HG03460 (cell line): ENCODE measurements around the gene DUOX1.

ENCODE experiments used
- ATAC-seq: cut with Tn5 transposase; IDR thresholded peaks from one replicate; pipeline ENCODE4 v1.9.1; 2021; ENCODE audit not compliant: unreplicated experiment

DUOX1 gene

GRCh38 chr15:45139770-45140169 is 10.0 kb downstream of the DUOX1 start:
- no peak for ATAC-seq

GRCh38 chr15:45140557-45141250 is 10.9 kb downstream of the DUOX1 start:
- ATAC-seq: no peak

- ATAC-seq: no peak
Measured at GRCh38 chr15:45141386-45141785, 11.6 kb downstream of the DUOX1 start.

GRCh38 chr15:45143056-45143455 is 13.3 kb downstream of the DUOX1 start:
- no peak for ATAC-seq

- no peak for ATAC-seq
Measured at GRCh38 chr15:45143946-45144345, 14.2 kb downstream of the DUOX1 start.

GRCh38 chr15:45144775-45145174 is 15.0 kb downstream of the DUOX1 start:
- ATAC-seq: no peak

- no peak for ATAC-seq
Measured at GRCh38 chr15:45146405-45146804, 16.6 kb downstream of the DUOX1 start.

GRCh38 chr15:45147606-45148005 is 17.8 kb downstream of the DUOX1 start:
- no peak for ATAC-seq

GRCh38 chr15:45148076-45149059 is 18.6 kb downstream of the DUOX1 start:
- ATAC-seq: no peak

GRCh38 chr15:45149060-45149459 is 19.3 kb downstream of the DUOX1 start:
- ATAC-seq: no peak

- no peak for ATAC-seq
Measured at GRCh38 chr15:45150481-45150880, 20.7 kb downstream of the DUOX1 start.

- no peak for ATAC-seq
Measured at GRCh38 chr15:45150997-45151396, 21.2 kb downstream of the DUOX1 start.

GRCh38 chr15:45151998-45152828 is 22.4 kb downstream of the DUOX1 start:
- ATAC-seq: no peak

- no peak for ATAC-seq
Measured at GRCh38 chr15:45155739-45156138, 25.9 kb downstream of the DUOX1 start.

GRCh38 chr15:45156744-45157455 is 27.1 kb downstream of the DUOX1 start:
- no peak for ATAC-seq

GRCh38 chr15:45157974-45158373 is 28.2 kb downstream of the DUOX1 start:
- ATAC-seq: no peak

GRCh38 chr15:45161666-45162065 is 31.9 kb downstream of the DUOX1 start:
- no peak for ATAC-seq

- ATAC-seq: no peak
Measured at GRCh38 chr15:45162771-45163507, 33.1 kb downstream of the DUOX1 start.

GRCh38 chr15:45163508-45163856 is 33.7 kb downstream of the DUOX1 start:
- no peak for ATAC-seq

- ATAC-seq: no peak
Measured at GRCh38 chr15:45164914-45165313, 35.1 kb downstream of the DUOX1 start.
